Endodermal cell (in vitro differentiated cells): ENCODE measurements around the gene ANO9. TPM values are rescaled to one million over a fixed set of nuclear protein-coding genes. Genes with fewer than 3 reads are reported as not detected.
"Not testable (repeated sequence)": the region's sequence is repeated elsewhere in the genome, so short reads cannot be mapped to it uniquely, and the experiment has no call there.

Experiments used
- DNase-seq: peaks from one replicate; pipeline ENCODE4 v3.0.0-alpha.2; 2017
- H3K27ac ChIP-seq: 2 replicates; pipeline ENCODE4 v1.5.1; 2013; ENCODE audit warnings: mild to moderate bottlenecking, low read depth, low read length, moderate library complexity
- H3K27me3 ChIP-seq: 2 replicates; pipeline ENCODE4 v1.6.1; 2013; ENCODE audit warnings: mild to moderate bottlenecking, low read length, moderate library complexity; ENCODE audit not compliant: insufficient read depth, control insufficient read depth, poor library complexity, severe bottlenecking
- H3K36me3 ChIP-seq: 2 replicates; pipeline ENCODE4 v1.7.0; 2013; ENCODE audit warnings: mild to moderate bottlenecking, low read length, moderate library complexity; ENCODE audit not compliant: control insufficient read depth, insufficient read depth
- H3K4me1 ChIP-seq: one replicate; pipeline ENCODE4 v1.7.0; 2013; ENCODE audit warnings: low read length; ENCODE audit not compliant: control insufficient read depth, insufficient read depth
- H3K4me3 ChIP-seq: 2 replicates; pipeline ENCODE4 v1.5.1; 2013; ENCODE audit warnings: mild to moderate bottlenecking, low read length, moderate library complexity
- H3K9ac ChIP-seq: 2 replicates; pipeline ENCODE4 v1.6.1; 2013; ENCODE audit warnings: mild to moderate bottlenecking, low read length, moderate library complexity; ENCODE audit not compliant: poor library complexity, severe bottlenecking; ENCODE audit errors: extremely low read depth
- H3K9me3 ChIP-seq: 2 replicates; pipeline ENCODE4 v1.6.1; 2013; ENCODE audit warnings: mild to moderate bottlenecking, low read length, moderate library complexity; ENCODE audit not compliant: control insufficient read depth
- H3K27ac Mint-ChIP-seq: 2 replicates; pipeline ENCODE4 v1.8.0; 2020; ENCODE audit warnings: mixed read lengths
- H3K27me3 Mint-ChIP-seq: 2 replicates; pipeline ENCODE4 v1.8.0; 2021; ENCODE audit warnings: mild to moderate bottlenecking, mixed read lengths; ENCODE audit not compliant: insufficient read depth
- H3K36me3 Mint-ChIP-seq: 2 replicates; pipeline ENCODE4 v1.8.0; 2020; ENCODE audit warnings: low read depth, mixed read lengths
- H3K4me1 Mint-ChIP-seq: 2 replicates; pipeline ENCODE4 v1.8.0; 2020; ENCODE audit warnings: mixed read lengths
- H3K4me3 Mint-ChIP-seq: 2 replicates; pipeline ENCODE4 v1.8.0; 2020; ENCODE audit warnings: mild to moderate bottlenecking, moderate library complexity, mixed read lengths
- H3K9me3 Mint-ChIP-seq: 2 replicates; pipeline ENCODE4 v1.8.0; 2020; ENCODE audit warnings: mild to moderate bottlenecking, mixed read lengths
- WGBS, 2 experiments: methylation state at CpG; one replicate each; pipeline versions ENCODE4 v1.1.5 to v1.1.7; 2013; ENCODE audit warnings: missing lambda C conversion rate in 2 of 2, mixed read lengths in 1 of 2; ENCODE audit not compliant: insufficient coverage in 1 of 2, insufficient read length in 1 of 2; 5-methylcytosine and 5-hydroxymethylcytosine counted together
- total RNA-seq, 2 donors: library from RNA; stranded (reverse); fragmentation: NEBNext Ultra II Directional in 1 of 2; extraction: Animal tissue kit (Norgen Biotek cat#: 25700) in 1 of 2; gene quantifications; 2 replicates in 1 of 2; 3 replicates in 1 of 2; pipeline ENCODE4 v1.2.1, GENCODE V29; 2021
- TF ChIP-seq, protein P1 (sequence below): fragments of 200-600 bp; sonication (generic); conservative IDR thresholded peaks from 2 replicates; pipeline ENCODE4 v1.5.0; 2021; ENCODE audit warnings: antibody characterized with exemption, mild to moderate bottlenecking

The ANO9 gene
- total RNA-seq, 2 donors from 2014 or later = 16.8 to 17.8 TPM

DNA sequence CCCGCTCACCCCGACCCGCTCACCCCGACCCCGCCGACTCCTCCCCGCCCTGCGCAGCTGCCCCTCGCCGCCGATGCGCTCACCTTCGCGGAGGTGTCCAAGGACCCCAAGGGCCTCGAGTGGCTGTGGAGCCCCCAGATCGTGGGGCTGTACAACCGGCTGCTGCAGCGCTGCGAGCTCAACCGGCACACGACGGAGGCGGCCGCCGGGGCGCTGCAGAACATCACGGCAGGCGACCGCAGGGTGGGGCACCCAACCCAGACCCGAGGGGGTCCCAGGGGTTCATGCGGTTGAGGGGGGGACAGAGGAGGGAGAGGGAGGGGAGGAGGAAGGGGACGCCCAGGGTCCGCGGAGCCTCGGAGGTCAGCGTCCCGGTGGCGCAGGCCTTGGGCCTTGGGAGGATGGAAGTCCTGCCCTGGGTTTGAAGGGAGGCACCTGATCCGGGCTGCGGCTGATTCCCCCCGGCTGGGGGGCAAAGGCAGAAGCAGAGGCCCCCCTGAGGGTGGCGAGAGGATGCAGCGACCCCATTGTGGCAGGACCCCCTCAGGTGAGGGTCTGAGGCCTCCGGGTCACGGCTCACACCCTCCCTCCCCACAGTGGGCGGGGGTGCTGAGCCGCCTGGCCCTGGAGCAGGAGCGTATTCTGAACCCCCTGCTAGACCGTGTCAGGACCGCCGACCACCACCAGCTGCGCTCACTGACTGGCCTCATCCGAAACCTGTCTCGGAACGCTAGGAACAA is 38.6 kb downstream of the ANO9 start:
- H3K9me3 Mint-ChIP-seq = peaks cover 9% of the 10 kb centered on the region
- H3K36me3 Mint-ChIP-seq = peaks cover 18% of the 10 kb centered on the region
- TF ChIP-seq, protein P1, sequence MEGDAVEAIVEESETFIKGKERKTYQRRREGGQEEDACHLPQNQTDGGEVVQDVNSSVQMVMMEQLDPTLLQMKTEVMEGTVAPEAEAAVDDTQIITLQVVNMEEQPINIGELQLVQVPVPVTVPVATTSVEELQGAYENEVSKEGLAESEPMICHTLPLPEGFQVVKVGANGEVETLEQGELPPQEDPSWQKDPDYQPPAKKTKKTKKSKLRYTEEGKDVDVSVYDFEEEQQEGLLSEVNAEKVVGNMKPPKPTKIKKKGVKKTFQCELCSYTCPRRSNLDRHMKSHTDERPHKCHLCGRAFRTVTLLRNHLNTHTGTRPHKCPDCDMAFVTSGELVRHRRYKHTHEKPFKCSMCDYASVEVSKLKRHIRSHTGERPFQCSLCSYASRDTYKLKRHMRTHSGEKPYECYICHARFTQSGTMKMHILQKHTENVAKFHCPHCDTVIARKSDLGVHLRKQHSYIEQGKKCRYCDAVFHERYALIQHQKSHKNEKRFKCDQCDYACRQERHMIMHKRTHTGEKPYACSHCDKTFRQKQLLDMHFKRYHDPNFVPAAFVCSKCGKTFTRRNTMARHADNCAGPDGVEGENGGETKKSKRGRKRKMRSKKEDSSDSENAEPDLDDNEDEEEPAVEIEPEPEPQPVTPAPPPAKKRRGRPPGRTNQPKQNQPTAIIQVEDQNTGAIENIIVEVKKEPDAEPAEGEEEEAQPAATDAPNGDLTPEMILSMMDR = no peak
- no peak for DNase-seq
- H3K4me3 Mint-ChIP-seq = no peak overlapping the region
- no peak overlapping the region for H3K9ac ChIP-seq
- peaks cover 2% of the 10 kb centered on the region for H3K4me1 Mint-ChIP-seq
- no peaks in the 10 kb centered on the region for H3K9me3 ChIP-seq
- H3K4me3 ChIP-seq = no peak overlapping the region
- no peaks in the 10 kb centered on the region for H3K36me3 ChIP-seq
- 93% methylated on average over 19 to 55 of the region's 55 CpGs for WGBS, 2 experiments
- peaks cover 3% of the 10 kb centered on the region for H3K4me1 ChIP-seq
- peaks cover 2% of the 10 kb centered on the region for H3K27me3 Mint-ChIP-seq
- H3K27me3 ChIP-seq = no peaks in the 10 kb centered on the region
- H3K27ac ChIP-seq = no peak overlapping the region
- no peak overlapping the region for H3K27ac Mint-ChIP-seq

DNA sequence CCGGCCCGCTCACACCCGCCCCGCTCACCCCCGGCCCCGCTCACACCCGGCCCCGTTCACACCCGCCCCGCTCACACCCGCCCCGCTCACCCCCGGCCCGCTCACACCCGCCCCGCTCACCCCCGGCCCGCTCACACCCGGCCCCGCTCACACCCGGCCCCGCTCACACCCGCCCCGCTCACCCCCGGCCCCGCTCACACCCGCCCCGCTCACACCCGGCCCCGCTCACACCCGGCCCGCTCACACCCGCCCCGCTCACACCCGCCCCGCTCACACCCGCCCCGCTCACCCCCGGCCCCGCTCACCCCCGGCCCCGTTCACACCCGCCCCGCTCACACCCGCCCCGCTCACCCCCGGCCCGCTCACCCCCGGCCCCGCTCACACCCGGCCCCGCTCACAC is 40.6 kb downstream of the ANO9 start:
- H3K4me1 Mint-ChIP-seq, H3K9ac ChIP-seq, H3K9me3 ChIP-seq, H3K36me3 ChIP-seq, H3K4me1 ChIP-seq, H3K9me3 Mint-ChIP-seq, H3K4me3 ChIP-seq, H3K27me3 ChIP-seq, H3K27ac Mint-ChIP-seq, DNase-seq, H3K27ac ChIP-seq, H3K4me3 Mint-ChIP-seq, H3K27me3 Mint-ChIP-seq: not testable (repeated sequence)
- 93% methylated on average over 3 of the region's 52 CpGs; no CpG with 5 or more reads in 1 of the 2 experiments for WGBS, 2 experiments
- H3K36me3 Mint-ChIP-seq = peaks cover 22% of the 10 kb centered on the region

DNA sequence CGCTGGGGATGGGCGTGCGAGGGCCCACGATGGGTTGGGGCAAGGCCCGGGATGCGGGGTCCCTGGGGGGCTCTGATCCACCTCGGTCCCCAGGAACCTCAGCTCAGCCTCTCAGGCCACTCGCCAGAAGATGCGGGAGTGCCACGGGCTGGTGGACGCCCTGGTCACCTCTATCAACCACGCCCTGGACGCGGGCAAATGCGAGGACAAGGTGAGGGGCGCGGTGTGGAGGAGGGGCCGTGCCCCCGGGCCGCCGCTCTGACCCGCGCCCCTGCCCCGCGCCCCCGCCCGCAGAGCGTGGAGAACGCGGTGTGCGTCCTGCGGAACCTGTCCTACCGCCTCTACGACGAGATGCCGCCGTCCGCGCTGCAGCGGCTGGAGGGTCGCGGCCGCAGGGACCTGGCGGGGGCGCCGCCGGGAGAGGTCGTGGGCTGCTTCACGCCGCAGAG is 41.5 kb downstream of the ANO9 start:
- Histone ChIP-seq H3K27ac (no peak overlapping the region), H3K36me3 (no peaks in the 10 kb centered on the region), H3K4me1 (no peaks in the 10 kb centered on the region), H3K4me3 (no peak overlapping the region), H3K9me3 (no peaks in the 10 kb centered on the region), H3K27me3 (no peaks in the 10 kb centered on the region), H3K9ac (no peak overlapping the region)
- 96% methylated on average over 48 to 49 of the region's 50 CpGs for WGBS, 2 experiments
- Mint-ChIP-seq H3K4me1 (no peaks in the 10 kb centered on the region), H3K9me3 (peaks cover 9% of the 10 kb centered on the region), H3K27ac (no peak overlapping the region), H3K27me3 (no peaks in the 10 kb centered on the region), H3K36me3 (peaks cover 22% of the 10 kb centered on the region), H3K4me3 (no peak overlapping the region)
- no peak for DNase-seq
- TF ChIP-seq, protein P1 = no peak
